HepG2 (cell line): ENCODE results near the gene RLN3. TPM values are rescaled to one million over a fixed set of nuclear protein-coding genes. Genes with fewer than 3 reads are reported as not detected.
A peak's percentile ranks its signal among the peaks of the same experiment; 100 is the strongest.

Experiments
- ATAC-seq: fragments of 200-7000 bp; cut with Tn5 transposase; 3 replicates; pipeline ENCODE4 v1.9.1; 2020; ENCODE audit warnings: mild to moderate bottlenecking, moderate library complexity
- BruUV-seq: library from RNA; stranded (reverse); fragments of 400-500 nt; replicated peaks from 2 replicates; lab custom pipeline; 2021; lab: Mats Ljungman, UMichigan
- CTCF ChIA-PET: fragments of 300-600 bp; formaldehyde crosslinking; extraction: SDS; loops from one replicate; lab custom pipeline; 2021; ENCODE audit warnings: low total read pairs, inconsistent platforms, low intra/inter-chr PET ratio; lab: Yijun Ruan, JAX
- POLR2A ChIA-PET: fragments of 350-600 bp; sonication (Branson Sonifier 250); formaldehyde crosslinking; loops from one replicate; lab custom pipeline; 2020; ENCODE audit warnings: antibody characterized with exemption, inconsistent platforms; lab: Yijun Ruan, JAX
- DNase-seq: peaks from one replicate; pipeline ENCODE4 v3.0.0-alpha.2; 2015; ENCODE audit warnings: low spot score
- FAIRE-seq: peaks from 3 replicates; lab custom pipeline; 2011; peaks lifted over from hg19 to GRCh38; lab: Jason Lieb, UNC
- H2AFZ ChIP-seq: one replicate; pipeline ENCODE4 v1.6.1; 2011; ENCODE audit warnings: low read length, inconsistent platforms
- H3K27ac ChIP-seq: fragments of 300-600 bp; 3 replicates; pipeline ENCODE4 v1.8.0; 2011; ENCODE audit warnings: mixed run types, mild to moderate bottlenecking, mixed read lengths, low read length, inconsistent platforms; ENCODE audit not compliant: insufficient read depth; ENCODE audit errors: extremely low read length
- H3K27me3 ChIP-seq, 2 experiments: fragments of 200-600 bp in 1 of 2; 2 replicates in 1 of 2; 3 replicates in 1 of 2; pipeline versions ENCODE4 v1.6.0 to v1.8.0; 2011; ENCODE audit warnings: low read length in 2 of 2, mild to moderate bottlenecking in 2 of 2, moderate library complexity in 2 of 2, inconsistent platforms in 1 of 2; ENCODE audit not compliant: insufficient read depth in 2 of 2, control insufficient read depth in 1 of 2
- H3K36me3 ChIP-seq, 2 experiments: fragments of 200-600 bp in 1 of 2; replicated peaks in 1 of 2; 2 replicates in 1 of 2; 3 replicates in 1 of 2; pipeline versions ENCODE4 v1.5.1 to v1.8.0; 2011; ENCODE audit warnings: low read length in 2 of 2, inconsistent platforms in 1 of 2; ENCODE audit not compliant: insufficient read depth in 2 of 2, control insufficient read depth in 1 of 2
- H3K4me1 ChIP-seq: 2 replicates; pipeline ENCODE4 v1.5.1; 2012; ENCODE audit warnings: low read length, inconsistent platforms; ENCODE audit not compliant: insufficient read depth
- H3K4me2 ChIP-seq: 2 replicates; pipeline ENCODE4 v1.6.0; 2011; ENCODE audit warnings: low read depth, low read length, inconsistent platforms
- H3K4me3 ChIP-seq, 3 experiments: fragments of 200-600 bp in 1 of 3; sonication (generic), shearing (Covaris generic) in 1 of 3; replicated peaks in 1 of 3; 2 replicates each; pipeline ENCODE4 v1.5.1; 2011 to 2016; ENCODE audit warnings: low read length in 3 of 3, inconsistent platforms in 2 of 3, low read depth in 2 of 3, mild to moderate bottlenecking in 2 of 3, control low read depth in 1 of 3, mixed read lengths in 1 of 3; ENCODE audit not compliant: insufficient read depth in 1 of 3
- H3K79me2 ChIP-seq: one replicate; pipeline ENCODE4 v1.6.1; 2011; ENCODE audit warnings: low read length, inconsistent platforms; ENCODE audit not compliant: insufficient read depth
- H3K9ac ChIP-seq: 2 replicates; pipeline ENCODE4 v1.6.0; 2011; ENCODE audit warnings: mild to moderate bottlenecking, low read depth, low read length, inconsistent platforms; ENCODE audit not compliant: insufficient read depth
- H3K9me3 ChIP-seq: 2 replicates; pipeline ENCODE4 v1.5.1; 2012; ENCODE audit warnings: mild to moderate bottlenecking, low read length
- H4K20me1 ChIP-seq: 2 replicates; pipeline ENCODE4 v1.6.0; 2011; ENCODE audit warnings: inconsistent platforms, mild to moderate bottlenecking, low read length, moderate library complexity; ENCODE audit not compliant: insufficient read depth
- HOXA7 ChIP-seq: sonication (generic); formaldehyde crosslinking; IDR thresholded peaks from 2 replicates; pipeline ENCODE4 v1.8.1; 2022; ENCODE audit warnings: mild to moderate bottlenecking, missing genetic modification reagents, moderate library complexity
- KLF15 ChIP-seq: sonication (generic); formaldehyde crosslinking; IDR thresholded peaks from 2 replicates; pipeline ENCODE4 v1.8.1; 2023; ENCODE audit warnings: borderline replicate concordance, mild to moderate bottlenecking, inconsistent platforms, missing genetic modification reagents, mixed read lengths
- RBM39 ChIP-seq: fragments of 200-400 bp; formaldehyde crosslinking; IDR thresholded peaks from one replicate; pipeline ENCODE4 v1.6.1; 2018; ENCODE audit warnings: antibody characterized with exemption, mild to moderate bottlenecking, low read depth, low read length; ENCODE audit not compliant: poor library complexity, severe bottlenecking
- ZFP90 ChIP-seq: sonication (generic); formaldehyde crosslinking; IDR thresholded peaks from 2 replicates; pipeline ENCODE4 v1.8.0; 2022; ENCODE audit warnings: missing genetic modification reagents, mild to moderate bottlenecking, inconsistent platforms, borderline replicate concordance
- ZNF589 ChIP-seq: sonication (generic); formaldehyde crosslinking; conservative IDR thresholded peaks from 2 replicates; pipeline ENCODE4 v1.8.0; 2022; ENCODE audit warnings: mild to moderate bottlenecking, moderate library complexity, missing genetic modification reagents
- WGBS: methylation state at CpG from one replicate; pipeline ENCODE4 v1.1.6; 2017; ENCODE audit warnings: low lambda C conversion rate; 5-methylcytosine and 5-hydroxymethylcytosine counted together
- in situ Hi-C: cut with HindIII; loops from 2 replicates; pipeline ENCODE4 v1.10.0; 2017; ENCODE audit warnings: low pct_unique_long_range_greater_than_20kb; ENCODE audit not compliant: extremely low pct_ligation_motif_present
- intact Hi-C: fragments of 100-400 bp; cut with micrococcal nuclease; formaldehyde crosslinking; loops from one replicate; pipeline ENCODE4 v1.10.0; 2022; ENCODE audit not compliant: unreplicated experiment
- polyA plus RNA-seq, 8 experiments: library from polyadenylated mRNA; depleted of rRNA in 3 of 8; stranded (reverse) in 7 of 8; unstranded in 1 of 8; fragments of >200 nt; fragmentation: Illumina TruSeq in 4 of 8; extraction: Trizol in 4 of 8; gene quantifications; 2 replicates each; pipeline versions ENCODE4 v1.2.1 to v1.2.3, GENCODE V29; 2011 to 2016; ENCODE audit warnings: low read depth in 4 of 8, missing spikeins in 1 of 8, mixed read lengths in 1 of 8; ENCODE audit not compliant: insufficient read depth in 1 of 8
- total RNA-seq, 5 experiments: library from RNA; depleted of rRNA; stranded (reverse); fragments of >200 nt; fragmentation: Illumina TruSeq; extraction: Trizol; gene quantifications; 2 replicates each; pipeline ENCODE4 v1.2.3, GENCODE V29; 2016; ENCODE audit warnings: low read depth in 1 of 5
- TF ChIP-seq, protein P1 (sequence below): sonication (generic); formaldehyde crosslinking; IDR thresholded peaks from 2 replicates; pipeline ENCODE4 v1.5.0; 2020; ENCODE audit warnings: missing genetic modification reagents

RLN3 gene
- total and polyA plus RNA-seq, 2 of the 13 experiments (the other 11 are each of a cell fraction or from before 2014, with no cell fraction given) = not detected

DNA sequence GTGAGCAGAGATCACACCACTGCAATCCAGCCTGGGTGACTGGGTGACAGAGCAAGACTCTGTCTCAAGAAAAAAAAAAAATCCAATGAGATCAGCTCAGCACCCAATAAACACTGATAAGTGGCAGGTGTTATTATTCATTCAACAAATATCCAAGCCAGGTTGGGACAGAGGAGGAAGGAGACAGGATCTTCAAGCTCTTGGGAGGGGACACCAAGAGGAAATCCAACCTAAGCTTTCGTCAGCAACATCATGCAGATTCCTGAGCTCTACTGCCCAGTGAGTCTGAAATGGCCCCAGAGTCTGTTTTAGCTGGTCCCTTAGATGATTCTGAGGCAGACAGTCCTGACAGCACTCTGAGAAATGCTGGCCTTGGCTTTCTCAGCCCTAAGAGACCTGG lies 29.5 kb upstream of the RLN3 start (continued):
- TF ChIP-seq ZNF589 (no peak), RBM39 (no peak), KLF15 (no peak)

DNA sequence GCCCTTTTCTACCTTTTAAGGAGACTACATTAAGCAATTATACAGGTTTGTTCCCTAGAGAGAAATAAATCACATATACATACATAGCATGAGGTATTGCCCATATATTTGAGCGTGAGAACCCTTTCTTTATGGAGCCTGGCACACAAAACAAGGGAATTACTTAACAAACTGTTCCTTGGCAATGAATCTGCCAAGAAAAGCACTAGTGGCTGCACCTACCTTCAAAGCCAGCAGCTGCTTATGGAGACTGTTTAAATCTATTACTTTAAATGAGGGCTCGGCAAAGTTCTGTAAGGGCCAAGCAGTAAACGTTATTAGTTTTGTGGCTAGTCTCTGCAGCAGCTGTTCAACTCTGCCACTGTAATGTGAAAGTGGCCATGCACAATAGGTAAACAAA lies 28.9 kb upstream of the RLN3 start:
- Histone ChIP-seq H3K4me3 (no peak overlapping the region), H3K9me3 (no peaks in the 10 kb centered on the region), H3K9ac (no peak overlapping the region), H3K4me2 (no peak overlapping the region), H3K36me3 (peaks cover 5 to 13% of the 10 kb centered on the region in 2 experiments; a peak in 4 of 5 replicates), H4K20me1 (no peaks in the 10 kb centered on the region; the same call in 1 of the 2 replicates)
- no TSS peak for BruUV-seq
- no peak for ATAC-seq
- DNase-seq = no peak
- in situ Hi-C loops = no loop called here
- WGBS = 100% methylated on average over 3 of the region's 3 CpGs
- CTCF ChIA-PET = no interaction called here
- TF ChIP-seq, protein P1, sequence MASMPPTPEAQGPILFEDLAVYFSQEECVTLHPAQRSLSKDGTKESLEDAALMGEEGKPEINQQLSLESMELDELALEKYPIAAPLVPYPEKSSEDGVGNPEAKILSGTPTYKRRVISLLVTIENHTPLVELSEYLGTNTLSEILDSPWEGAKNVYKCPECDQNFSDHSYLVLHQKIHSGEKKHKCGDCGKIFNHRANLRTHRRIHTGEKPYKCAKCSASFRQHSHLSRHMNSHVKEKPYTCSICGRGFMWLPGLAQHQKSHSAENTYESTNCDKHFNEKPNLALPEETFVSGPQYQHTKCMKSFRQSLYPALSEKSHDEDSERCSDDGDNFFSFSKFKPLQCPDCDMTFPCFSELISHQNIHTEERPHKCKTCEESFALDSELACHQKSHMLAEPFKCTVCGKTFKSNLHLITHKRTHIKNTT (CRISPR knock-in tag) = no peak
- TF ChIP-seq ZFP90 (CRISPR knock-in tag) (peak; percentile 100), HOXA7 (CRISPR knock-in tag) (no peak)
- TF ChIP-seq, all 625 proteins: peak for 1
- no peaks in the 10 kb centered on the region for H3K27me3 ChIP-seq
- intact Hi-C loops = no loop called here
- H2AFZ ChIP-seq = no peak overlapping the region
- POLR2A ChIA-PET = no interaction called here
- FAIRE-seq = no peak
- peaks cover under 1% of the 10 kb centered on the region; the same call in 1 of the 2 replicates for H3K4me1 ChIP-seq
- H3K27ac ChIP-seq = no peak overlapping the region
- H3K79me2 ChIP-seq = peaks cover 5% of the 10 kb centered on the region
